Stimulated activated CD8-positive, alpha-beta memory T cell treated with anti-CD3 and anti-CD28 coated beads, Interleukin-15, amount 100 ng/mL, for 4 hours (primary cell): Measurements from ENCODE around the gene GMDS.
A peak's percentile ranks its signal among the peaks of the same experiment; 100 is the strongest.

Experiments used
- DNase-seq, 2 donors: peaks; one replicate each; pipeline ENCODE4 v3.0.0-alpha.2; 2020; ENCODE audit warnings: low read depth in 2 of 2

GMDS gene

DNA sequence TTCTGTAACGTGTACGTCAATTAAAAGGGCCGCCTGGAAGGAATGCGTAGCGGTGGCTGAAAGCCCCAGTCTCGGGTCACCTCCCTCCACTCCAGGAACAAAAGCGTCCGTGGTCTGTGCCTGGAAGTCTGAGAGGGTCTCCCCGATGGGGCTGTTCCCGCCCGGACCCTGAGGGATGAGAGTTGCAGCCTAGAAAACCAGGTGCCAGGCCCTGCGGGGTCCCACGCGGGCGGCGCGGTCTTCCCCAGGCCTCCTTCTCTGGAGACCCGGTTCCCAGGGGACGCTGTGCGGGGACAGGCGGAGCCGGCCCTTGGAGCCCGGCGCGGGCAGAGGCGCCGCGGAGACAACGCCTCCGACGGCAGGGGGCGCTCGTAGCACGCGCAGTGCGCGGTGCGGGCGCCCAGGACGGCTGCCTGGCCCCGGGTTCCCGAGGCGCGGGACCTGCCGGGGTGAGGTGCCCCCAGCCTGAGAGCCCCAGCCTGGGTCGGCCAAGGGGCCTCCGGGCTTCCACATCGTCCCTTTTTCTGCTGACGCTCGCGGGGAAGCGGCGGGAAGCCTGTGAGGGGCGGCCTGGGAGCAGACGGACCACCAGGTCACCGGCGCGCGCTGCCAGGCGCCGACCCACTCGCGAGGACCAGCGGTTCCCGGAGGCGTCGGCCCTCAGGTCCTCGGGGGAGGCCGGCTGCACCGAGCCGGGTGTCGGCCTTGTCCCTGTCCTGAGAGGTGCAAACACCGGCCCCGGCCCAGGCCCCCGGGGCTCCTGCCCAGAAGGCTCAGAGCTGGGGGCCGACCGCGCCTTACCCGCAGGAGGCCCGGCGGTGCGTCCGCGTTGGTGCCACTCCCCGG lies 641.0 kb downstream of the GMDS start:
- peak in 1 of 2 donors; percentile 31 for DNase-seq

DNA sequence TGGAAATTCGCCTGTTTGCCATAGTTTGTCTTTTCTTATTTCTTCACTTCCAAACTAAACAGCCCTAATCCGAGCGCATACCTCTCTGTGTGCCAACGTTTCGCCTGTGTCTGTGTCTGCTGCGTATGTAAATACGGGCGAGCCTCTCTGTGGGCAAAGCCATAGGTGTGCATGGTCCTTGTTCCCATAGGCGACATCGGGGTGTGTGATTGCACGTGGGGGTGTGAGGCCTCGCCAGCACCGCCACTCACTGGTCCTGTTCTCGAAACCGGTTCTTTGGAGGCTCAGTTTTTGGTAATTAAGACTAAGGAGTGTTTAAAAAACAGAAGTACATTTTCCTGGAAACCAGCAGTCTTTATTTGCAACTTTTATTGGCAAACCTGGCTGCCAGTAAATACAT lies 641.7 kb downstream of the GMDS start:
- DNase-seq: no peak

DNA sequence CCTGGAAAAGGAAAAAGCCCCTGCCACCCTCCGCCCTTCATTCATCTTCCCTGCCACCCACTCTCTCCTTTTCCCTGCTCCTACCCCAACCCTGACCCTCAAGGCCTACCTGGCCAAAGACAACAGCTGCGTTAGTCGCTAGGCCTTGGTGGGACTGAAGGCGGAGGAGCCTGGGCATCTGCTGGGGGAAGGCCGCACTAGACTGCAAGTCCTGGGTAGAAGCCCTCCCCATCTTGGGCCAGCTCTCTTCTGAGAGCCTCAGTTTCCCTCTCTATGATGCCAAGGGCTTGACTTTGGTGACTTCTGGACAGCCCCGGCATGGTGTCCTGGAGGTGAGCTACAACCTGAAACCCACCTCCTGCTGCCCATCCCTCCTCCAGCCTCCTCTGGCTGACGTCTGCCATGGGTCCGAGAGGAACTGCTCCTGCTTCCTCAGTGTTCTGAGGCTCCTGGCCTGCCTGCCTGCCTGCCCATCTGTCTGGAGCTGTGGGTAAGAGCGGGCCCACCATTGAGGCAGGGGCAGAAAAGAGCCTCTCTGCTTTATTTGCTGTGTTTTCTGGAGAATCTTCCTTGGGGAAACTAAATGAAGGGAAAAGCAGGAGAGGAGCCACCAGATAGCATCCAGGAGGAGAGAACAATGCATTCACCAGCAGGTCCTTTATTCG lies 643.2 kb downstream of the GMDS start:
- DNase-seq: no peak

DNA sequence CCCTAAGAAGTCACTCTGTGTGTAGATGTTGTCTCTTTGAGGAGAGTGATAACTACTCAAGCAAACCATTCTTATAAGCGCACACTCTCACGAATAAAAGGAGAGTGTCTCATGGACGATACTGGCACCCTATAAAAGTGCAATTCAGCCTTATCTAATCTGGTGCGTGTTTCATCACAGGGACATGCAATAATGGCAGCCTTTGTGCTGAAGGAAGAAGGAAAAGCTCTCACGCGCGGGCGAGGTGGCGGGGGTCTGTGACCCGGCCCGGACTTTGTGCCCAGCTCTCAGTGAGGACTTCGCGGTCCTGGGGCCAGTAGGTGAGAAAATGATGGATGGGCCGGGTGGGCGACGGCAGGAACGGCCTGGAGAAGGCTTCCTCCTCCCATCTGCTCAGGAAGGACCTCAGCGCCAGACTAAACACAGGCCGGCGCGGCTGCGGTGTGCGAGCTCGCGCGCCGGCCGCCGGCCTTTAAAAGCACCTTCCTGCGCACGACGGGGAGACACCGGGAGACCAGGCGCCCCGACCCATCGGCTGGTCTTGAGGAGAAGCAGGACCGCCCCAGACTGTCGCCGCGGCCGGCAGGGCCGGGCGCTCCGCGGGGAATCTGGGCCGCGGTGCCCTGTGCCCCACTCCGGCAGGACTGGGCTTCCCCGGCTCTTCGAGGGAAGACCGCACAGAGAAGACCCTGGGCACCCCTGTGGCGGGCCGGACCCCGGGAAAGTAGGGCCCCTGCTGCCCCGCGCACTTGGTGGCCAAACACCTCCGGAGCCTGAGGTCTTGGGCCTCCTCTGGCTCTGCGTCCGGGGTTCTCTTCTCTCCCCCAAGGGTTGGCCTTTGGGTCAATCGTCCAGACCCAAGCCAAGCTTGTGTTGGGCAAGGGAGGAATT lies 644.0 kb downstream of the GMDS start:
- no peak for DNase-seq

DNA sequence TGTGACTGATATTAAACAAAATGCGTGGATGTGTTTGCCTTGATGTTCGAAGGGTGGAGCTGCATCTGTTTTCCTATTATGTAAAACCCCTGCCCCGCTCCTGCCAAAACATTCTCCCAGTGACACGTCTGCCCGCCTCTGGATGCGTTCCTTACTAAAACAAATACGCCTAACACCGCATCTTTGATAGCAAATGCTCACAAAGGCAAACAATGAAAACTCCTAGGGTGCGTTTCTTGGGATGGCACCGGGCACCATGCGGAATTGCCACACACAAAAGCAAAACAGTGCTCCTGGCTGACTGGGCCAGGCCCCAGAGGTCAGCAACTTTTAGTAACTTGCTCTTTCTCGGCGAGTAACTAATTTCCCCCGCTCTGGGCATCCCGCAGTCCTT lies 644.6 kb downstream of the GMDS start:
- no peak for DNase-seq

DNA sequence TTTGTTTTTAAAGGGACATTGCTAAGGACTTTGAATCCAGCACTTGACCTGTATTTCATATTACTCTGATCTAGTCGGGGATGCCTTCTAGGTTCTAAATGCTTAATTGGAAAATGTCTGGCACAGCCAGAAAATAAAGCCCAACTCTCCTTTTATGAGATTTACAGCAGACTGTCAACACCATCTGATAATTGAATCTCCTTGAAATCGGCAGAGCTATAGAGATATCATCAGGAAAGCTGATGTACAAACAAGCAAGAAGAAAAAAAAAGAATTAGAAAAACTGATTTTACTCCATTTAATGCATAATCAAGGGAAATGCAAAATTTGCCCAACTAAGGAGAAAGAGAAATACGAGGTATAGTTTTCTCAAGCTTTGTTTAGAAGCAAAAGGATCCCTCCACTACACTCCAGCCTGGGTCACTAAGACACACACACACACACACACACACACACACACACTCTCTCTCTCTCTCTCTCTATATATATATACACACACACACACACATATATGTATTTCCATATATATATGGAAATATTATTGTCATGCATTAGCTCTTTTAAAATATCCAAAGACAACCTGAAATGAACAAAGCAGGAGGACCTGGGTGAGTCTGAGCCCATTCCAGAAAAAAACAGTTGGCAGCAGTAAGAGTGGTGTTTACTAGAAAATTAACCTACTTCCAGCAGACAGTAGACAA lies 645.2 kb downstream of the GMDS start:
- no peak for DNase-seq

DNA sequence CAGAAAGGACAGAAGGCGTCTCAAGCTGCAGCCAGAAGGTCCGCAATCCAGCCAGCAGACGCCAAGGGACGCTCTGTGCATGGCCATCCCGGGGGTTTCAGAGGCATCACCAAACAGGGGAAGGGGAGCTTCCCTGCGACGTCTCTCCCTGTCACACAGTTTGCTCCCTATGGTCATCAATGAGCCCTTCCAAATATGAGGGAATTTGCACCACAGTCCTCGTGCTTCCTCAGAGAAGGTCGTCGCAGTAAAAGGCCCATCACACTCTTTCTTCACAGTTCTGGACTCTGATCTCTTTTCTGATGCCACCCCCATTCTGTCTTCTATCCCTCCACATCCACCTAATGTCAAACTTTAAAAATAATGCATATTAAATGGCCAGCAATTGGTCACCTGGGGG lies 645.9 kb downstream of the GMDS start:
- no peak for DNase-seq

DNA sequence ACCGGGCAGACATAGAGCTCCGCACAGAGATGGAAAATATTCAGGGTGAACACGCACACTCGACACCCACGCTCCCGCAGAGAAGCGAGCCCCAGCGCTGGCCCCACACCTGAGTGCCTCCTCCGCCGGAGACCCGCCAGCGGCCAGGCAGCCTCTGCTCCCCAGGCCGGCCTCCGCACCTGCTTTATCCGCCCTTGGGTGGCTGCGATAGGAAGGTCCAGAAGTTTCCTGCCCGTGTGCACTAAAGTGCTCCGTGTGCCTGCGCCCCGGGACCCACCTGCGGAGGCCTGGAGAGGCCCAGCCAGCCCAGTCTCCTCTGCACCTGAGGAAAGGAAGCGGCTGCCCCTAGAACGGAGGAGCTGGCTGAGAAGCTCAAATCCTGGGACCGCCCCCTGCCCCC lies 646.5 kb downstream of the GMDS start:
- no peak for DNase-seq

DNA sequence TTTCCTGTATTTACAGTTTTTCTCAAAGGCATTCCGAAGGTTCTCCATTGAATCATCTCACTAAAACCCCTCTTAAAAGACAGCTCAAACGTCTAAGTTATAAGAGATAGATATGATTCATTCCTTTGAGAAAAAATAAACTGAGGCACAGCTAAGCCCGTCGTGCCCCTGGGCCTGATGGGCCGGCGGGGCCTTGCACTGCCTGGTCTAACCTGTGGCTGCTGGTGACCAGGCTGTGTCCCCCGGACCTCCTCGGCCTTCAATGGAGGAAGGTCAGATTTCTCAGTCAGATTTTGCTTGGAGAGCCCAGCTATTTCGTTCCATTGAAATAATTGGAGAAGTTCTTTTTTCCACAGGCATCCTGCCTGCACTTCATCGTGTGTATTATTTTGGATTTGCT lies 647.0 kb downstream of the GMDS start:
- DNase-seq: no peak

DNA sequence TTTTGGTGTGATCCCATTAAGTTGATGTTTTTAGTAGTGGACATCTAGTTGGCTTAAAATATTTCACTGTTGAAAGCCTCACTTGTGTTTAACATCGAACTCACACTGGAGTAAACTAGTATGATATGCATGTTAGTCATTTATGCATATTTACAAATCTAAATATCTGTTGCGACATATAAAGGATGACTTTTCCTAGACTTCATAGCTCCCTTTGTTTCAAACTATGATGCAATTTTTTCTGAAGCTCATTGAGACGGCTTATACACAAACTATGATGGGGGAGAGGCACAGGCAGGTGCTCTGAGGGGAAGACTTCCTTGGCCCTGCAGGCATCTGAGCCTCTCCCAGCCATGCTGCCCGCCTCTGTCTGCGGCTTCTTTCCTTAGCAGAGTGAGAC lies 647.5 kb downstream of the GMDS start:
- DNase-seq: no peak

DNA sequence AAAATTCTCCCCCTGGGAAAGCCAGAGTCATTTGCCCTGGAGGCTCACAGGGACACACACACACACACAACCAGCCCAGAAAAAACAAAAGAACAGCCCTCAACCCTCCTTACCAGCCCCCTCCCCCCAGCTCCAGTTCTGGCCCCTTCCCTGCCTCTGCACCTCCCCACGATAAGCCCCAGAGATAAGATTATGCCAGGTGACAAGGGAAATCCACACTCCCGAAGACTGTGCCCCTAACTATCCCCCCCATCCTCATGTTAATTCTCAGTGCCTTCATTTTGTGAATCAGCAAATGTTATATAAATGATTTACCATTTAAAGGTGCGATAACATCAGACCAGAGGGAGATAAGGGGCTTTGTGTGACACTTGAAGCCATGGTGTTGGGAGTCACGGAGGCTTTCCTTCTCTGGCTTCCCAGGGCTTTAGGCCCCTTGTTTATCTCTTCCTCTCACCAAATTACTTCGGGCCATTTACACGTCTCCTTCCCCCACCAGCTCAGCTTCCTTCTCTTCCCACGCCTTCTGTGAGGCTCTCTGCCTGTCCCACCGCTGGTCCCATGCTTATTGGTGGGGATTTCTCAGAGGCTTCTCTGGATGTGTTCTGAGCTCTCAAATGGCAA lies 648.2 kb downstream of the GMDS start:
- DNase-seq: no peak

DNA sequence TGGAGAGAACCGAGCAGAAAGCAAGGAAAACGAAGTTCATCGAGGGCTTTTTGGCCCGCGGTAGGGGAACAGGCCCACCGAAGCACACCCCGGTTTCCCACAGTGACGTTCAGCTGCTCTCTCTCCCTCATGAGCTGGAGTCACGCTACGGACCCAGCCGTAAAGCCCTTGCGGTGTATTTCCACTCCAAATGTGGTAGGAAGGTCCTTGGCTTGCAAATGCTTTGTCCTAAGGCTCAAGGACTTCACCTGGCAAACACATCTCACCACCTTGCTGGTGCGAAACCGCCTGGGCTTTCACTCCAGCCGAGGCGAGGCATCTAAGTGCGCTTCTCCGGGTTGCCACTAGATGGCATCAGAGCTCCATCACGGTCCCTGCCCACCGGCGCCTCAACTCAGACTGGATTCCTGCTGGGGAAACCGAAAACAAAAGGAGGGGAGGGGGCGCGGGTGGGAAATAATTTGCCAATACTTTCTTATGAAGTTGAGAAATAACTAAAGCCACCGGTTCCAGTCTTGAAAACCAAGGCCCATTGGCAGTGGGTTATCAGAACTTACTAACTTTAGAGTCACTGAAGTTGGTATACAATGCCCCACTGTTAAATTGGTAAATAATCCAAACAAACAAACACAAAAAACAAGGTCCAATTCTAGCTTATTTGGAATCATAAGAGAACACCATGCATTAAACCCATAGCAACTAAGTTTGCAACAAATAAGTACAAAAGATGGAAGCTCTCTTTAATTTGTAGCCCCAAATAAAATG lies 649.1 kb downstream of the GMDS start:
- peak; percentile 26 to 37 for DNase-seq

DNA sequence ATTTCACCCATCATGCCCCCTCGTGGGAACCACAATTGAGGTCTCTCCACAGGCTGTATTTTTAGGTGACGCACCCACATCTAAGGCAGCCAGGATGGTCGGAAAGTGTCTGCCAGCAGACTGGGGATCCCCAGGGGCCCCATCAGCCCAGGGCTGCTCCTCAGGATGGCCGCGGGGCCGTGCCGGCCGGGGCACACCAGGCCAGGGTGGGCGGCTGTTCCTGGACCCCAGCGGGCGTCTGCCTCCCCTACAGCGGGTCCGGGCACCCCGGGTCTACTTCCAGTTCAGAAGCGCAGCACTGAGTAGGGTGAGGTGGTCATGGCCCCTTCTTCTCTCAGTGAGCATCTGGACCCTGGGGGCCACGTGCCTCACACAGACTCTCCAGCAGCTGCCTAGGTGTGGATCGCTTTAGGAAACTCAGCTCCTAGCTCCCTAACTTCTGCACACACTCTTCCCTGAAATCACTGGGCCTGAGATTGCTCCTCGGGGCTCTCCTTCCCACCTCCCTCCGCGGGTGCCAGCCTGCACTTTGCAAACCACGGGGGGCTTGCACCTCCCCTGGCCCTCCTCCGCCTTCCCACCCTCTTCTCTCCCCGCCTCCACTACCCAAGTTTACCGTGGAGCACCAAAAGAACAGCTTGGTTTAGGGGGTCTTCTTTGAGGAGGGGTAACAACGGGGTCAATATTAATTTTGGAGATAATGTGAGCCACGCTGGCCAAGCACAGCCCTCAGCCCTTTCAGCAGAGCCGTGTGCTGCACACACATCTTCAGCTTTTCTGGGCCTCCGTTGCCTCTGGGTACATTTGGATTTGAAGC lies 649.9 kb downstream of the GMDS start:
- DNase-seq: no peak

DNA sequence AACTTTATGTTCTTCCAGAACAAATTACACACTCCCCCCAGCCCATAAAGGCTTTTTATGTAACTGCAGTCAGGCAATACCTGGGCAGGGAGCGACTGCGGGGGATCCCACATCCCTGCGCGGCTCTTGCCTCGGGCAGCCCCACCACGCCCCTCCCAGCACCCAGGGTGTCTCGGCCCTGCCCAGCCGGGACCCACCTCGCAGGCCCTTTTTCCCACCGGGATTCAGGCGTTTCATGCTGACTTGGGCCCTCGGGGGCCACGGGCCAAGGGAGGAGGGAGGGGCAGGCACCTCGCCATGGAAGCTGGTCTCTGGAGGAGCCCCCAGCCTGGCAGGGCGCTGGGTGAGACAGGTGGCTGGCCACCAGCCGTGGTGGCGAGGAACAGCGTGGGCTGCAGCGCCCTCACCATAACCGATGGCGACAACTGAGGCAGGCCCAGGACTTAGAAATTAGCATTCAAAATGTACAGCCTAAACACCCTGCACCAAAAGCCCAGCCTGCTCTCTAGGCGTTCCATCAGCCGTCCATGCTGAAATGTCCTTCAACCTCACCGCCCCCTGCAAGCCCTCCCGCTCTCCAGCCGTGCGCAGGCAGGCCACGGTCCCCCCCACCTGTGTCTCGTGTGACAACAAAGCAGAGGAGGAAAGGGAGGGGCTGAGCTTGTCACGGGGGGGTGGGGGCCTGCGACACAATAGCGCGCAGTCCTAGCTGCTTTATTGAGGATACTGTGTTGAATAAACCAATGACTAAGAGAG lies 650.8 kb downstream of the GMDS start:
- no peak for DNase-seq

DNA sequence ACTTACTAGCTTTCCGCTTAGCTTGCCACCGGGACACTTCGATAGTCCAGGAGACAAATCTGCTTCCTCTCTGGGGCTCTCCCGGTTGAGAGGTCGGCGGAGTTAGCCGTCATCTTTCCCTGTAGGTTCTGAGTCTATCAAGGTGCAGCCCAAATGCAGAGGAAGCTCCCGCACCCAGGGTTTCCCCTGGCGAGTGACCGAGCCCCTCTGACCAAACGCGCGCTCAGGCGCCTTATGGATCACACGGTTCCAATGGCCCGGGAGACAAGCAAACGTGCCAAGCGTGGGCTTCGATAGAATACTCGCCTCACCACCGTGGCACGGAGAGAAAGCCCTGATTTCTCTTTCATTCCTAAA lies 651.5 kb downstream of the GMDS start:
- DNase-seq: no peak

DNA sequence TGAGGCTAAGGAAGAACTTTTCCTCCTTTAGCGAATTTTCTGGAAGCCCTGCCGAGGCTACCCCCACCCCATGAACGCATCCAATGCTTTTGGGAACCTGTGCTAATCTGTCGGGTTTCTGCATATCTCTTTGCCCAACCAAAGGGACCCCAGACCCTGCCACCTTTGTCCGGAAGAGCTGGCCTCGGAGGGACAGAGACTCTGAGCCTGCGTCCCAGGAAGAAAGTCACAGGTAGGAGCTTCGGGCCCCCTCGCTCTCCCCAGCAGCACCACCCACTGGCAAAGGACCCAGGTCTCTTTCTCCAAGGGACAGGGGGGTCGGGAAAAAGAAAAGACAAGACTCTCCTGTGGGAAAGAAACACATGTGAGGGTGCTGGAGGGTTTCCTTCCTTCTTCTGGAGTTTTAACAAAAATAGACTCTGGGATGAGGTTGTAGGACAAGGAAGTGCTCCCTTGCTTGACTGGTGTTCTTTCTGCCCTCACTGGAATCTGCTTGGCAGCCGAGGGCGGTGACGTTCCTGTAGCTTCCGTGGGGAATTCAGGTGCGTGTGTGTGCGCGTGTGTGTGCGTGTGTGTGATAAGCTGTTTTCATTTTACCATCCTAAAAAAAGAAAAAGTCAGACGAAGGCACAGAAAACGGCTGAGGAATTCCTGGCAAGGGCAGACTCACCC lies 652.0 kb downstream of the GMDS start:
- no peak for DNase-seq

DNA sequence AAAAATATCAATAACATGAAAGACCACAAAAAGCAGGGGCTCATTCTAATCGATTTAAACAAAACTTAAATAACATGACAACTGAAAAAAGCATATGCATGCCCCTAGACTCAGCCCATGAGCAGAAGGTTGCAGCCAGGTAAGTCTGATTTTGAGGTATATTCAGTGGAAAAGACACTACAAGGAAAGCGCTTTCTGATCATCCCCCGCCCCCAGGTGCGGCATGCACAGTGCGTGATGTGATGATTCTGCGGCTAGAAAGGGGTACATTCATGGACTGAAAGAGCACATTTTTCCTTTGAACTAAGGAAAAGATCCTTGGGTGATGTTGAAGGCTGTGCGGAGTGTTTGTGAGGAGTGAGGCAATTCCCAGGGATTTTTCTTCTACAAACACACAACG lies 652.6 kb downstream of the GMDS start:
- no peak for DNase-seq

DNA sequence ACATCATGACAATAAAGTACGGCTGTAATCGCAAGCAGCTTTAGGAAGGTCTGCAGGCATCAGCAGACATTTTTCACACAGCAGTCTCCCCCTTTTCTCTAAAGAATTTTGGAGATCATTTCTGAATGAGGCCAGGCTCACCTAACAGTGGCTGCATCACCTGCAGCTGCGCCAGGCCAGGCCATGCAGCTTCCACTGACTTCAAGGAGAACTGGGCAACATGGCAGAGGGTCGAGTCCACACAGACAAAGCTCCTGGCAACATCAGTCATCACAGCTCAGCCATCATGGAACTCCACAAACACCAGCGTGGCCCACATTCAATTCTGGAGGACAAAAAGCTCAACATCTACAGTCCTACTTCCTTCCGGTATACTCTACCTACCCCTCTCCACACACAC lies 653.5 kb downstream of the GMDS start:
- DNase-seq: no peak

DNA sequence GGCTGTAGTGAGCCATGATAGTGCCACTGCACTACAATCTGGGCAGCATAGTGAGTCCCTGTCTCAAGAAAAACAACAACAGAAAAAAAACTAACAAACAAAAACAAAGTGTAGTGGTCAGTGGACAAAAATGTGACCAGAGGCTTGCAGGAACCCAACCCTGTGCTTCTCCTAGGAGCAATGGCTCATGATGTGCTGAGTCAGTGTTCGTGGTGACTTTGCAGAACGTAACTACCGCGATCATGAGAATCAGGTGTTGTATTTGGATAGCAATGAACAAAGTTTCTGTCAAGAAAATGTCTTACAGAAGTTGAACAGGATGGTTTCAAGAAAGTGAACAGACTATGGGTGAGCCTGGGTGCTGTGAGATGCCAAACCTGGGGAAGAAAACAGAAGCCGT lies 654.2 kb downstream of the GMDS start:
- no peak for DNase-seq
